ENCODE results near the gene TLR6. TPM values are rescaled to one million over a fixed set of nuclear protein-coding genes. Genes with fewer than 3 reads are reported as not detected.

TLR6 gene
- total and polyA plus RNA-seq, 7 experiments from 2014 or later = 1.00 to 8.8 (median 1.9) TPM; not detected in 2

GRCh38 chr4:38784141-38784540 lies 72.5 kb downstream of the TLR6 start:
- CTCF ChIA-PET = interaction anchor here (2.2 to 3.8 kb wide), 2 partner anchors 20 to 25 kb away, joined by 7 to 50 read pairs; partner anchors contain the start of gene TLR1
- no peaks in the 10 kb centered on the region for H3K36me3 ChIP-seq (ENCODE audit: control insufficient read depth in 2 of 3, insufficient read depth in 3 of 3, low read length in 3 of 3)
- no peaks in the 10 kb centered on the region for H3K9me3 ChIP-seq (ENCODE audit: control insufficient read depth in 2 of 3, low read length in 3 of 3)
- Mint-ChIP-seq H3K27ac (no peak overlapping the region), H3K9me3 (peaks cover 0 to 6% (median 0%) of the 10 kb centered on the region in 11 donors), H3K36me3 (peaks cover 0 to 8% (median 0%) of the 10 kb centered on the region in 5 donors), H3K4me3 (no peak overlapping the region), H3K4me1 (peaks cover 0 to 7% (median 6%) of the 10 kb centered on the region in 7 donors), H3K27me3 (peaks cover 0 to 8% (median 0%) of the 10 kb centered on the region in 5 donors)
- POLR2A ChIA-PET = no interaction called here
- H3K4me3 ChIP-seq (ENCODE audit: low read length) = no peak overlapping the region
- intact Hi-C loops (cut with micrococcal nuclease) = no loop called here
- H3K27ac ChIP-seq (ENCODE audit: low read depth, low read length) = no peak overlapping the region
- H3K4me1 ChIP-seq (ENCODE audit: control insufficient read depth in 2 of 2, insufficient read depth in 2 of 2, low read length in 2 of 2) = no peaks in the 10 kb centered on the region
- no peak for DNase-seq
- ATAC-seq = no peak
- H3K27me3 ChIP-seq (ENCODE audit: control insufficient read depth in 2 of 2, insufficient read depth in 2 of 2, low read length in 2 of 2) = no peaks in the 10 kb centered on the region

- no peaks in the 10 kb centered on the region for H3K9me3 ChIP-seq (ENCODE audit: control insufficient read depth in 2 of 3, low read length in 3 of 3)
- no peaks in the 10 kb centered on the region for H3K4me1 ChIP-seq (ENCODE audit: control insufficient read depth in 2 of 2, insufficient read depth in 2 of 2, low read length in 2 of 2)
- ChIA-PET POLR2A (interaction anchor here (0.9 to 1.1 kb wide), 2 partner anchors 23 to 720 kb away, joined by 3 read pairs; no protein-coding TSS in a partner anchor), CTCF (interaction anchor here (0.6 to 3.8 kb wide), 20 partner anchors 8 to 721 kb away, joined by 3 to 50 read pairs (median 6); partner anchors contain the start of gene TLR1)
- Mint-ChIP-seq H3K27me3 (peaks cover 0 to 8% (median 0%) of the 10 kb centered on the region in 5 donors), H3K4me3 (no peak overlapping the region), H3K36me3 (peaks cover 0 to 6% (median 0%) of the 10 kb centered on the region in 5 donors), H3K27ac (no peak overlapping the region), H3K4me1 (peaks cover 0 to 7% (median 6%) of the 10 kb centered on the region in 7 donors), H3K9me3 (peaks cover 0 to 4% (median 0%) of the 10 kb centered on the region in 11 donors)
- no peak overlapping the region for H3K4me3 ChIP-seq (ENCODE audit: low read length)
- DNase-seq = no peak
- no peak overlapping the region for H3K27ac ChIP-seq (ENCODE audit: low read depth, low read length)
- no peaks in the 10 kb centered on the region for H3K36me3 ChIP-seq (ENCODE audit: control insufficient read depth in 2 of 3, insufficient read depth in 3 of 3, low read length in 3 of 3)
- intact Hi-C loops (cut with micrococcal nuclease) = loop anchor here (1.0 to 2.0 kb wide), 6 partner anchors 21 to 721 kb away; partner anchors contain the start of genes TLR1 (in 2 of the 2) and TLR6 (in 2 of the 2)
- H3K27me3 ChIP-seq (ENCODE audit: control insufficient read depth in 2 of 2, insufficient read depth in 2 of 2, low read length in 2 of 2) = no peaks in the 10 kb centered on the region
- ATAC-seq = no peak
Measured at GRCh38 chr4:38783109-38783460, 73.5 kb downstream of the TLR6 start.

GRCh38 chr4:38782452-38783108 lies 74.0 kb downstream of the TLR6 start, which contains the start of gene TLR10:
TLR10 (minus strand) TSS chr4:38782990; CDS start chr4:38775590, 7,400 bp downstream.
- Mint-ChIP-seq H3K4me3 (peak within 1 kb of the TSS in 3 of 10 donors; percentile 3 to 58 (median 49)), H3K27me3 (peaks cover 0 to 8% (median 0%) of the 10 kb centered on the region in 5 donors), H3K4me1 (peaks cover 0 to 7% (median 6%) of the 10 kb centered on the region in 7 donors), H3K36me3 (peaks cover 0 to 1% (median 0%) of the 10 kb centered on the region in 5 donors), H3K27ac (no peak within 1 kb of the TSS), H3K9me3 (no peaks in the 10 kb centered on the region)
- no peaks in the 10 kb centered on the region for H3K4me1 ChIP-seq (ENCODE audit: control insufficient read depth in 2 of 2, insufficient read depth in 2 of 2, low read length in 2 of 2)
- ChIA-PET POLR2A (interaction anchor here (0.9 to 1.1 kb wide), 2 partner anchors 23 to 720 kb away, joined by 3 read pairs; no protein-coding TSS in a partner anchor), CTCF (interaction anchor here (0.6 to 3.8 kb wide), 24 partner anchors 9 to 880 kb away, joined by 3 to 50 read pairs (median 4); partner anchors contain the start of gene TLR1)
- DNase-seq = peak in 7 of 9 donors; percentile 10 to 56 (median 43)
- H3K27ac ChIP-seq (ENCODE audit: low read depth, low read length) = no peak within 1 kb of the TSS
- H3K9me3 ChIP-seq (ENCODE audit: control insufficient read depth in 2 of 3, low read length in 3 of 3) = no peaks in the 10 kb centered on the region
- no peaks in the 10 kb centered on the region for H3K36me3 ChIP-seq (ENCODE audit: control insufficient read depth in 2 of 3, insufficient read depth in 3 of 3, low read length in 3 of 3)
- H3K4me3 ChIP-seq (ENCODE audit: low read length) = no peak within 1 kb of the TSS
- intact Hi-C loops (cut with micrococcal nuclease) = loop anchor here (1.0 to 2.0 kb wide), 6 partner anchors 22 to 720 kb away; partner anchors contain the start of genes TLR1 (in 2 of the 2) and TLR6 (in 2 of the 2)
- peak; percentile 79 for ATAC-seq
- H3K27me3 ChIP-seq (ENCODE audit: control insufficient read depth in 2 of 2, insufficient read depth in 2 of 2, low read length in 2 of 2) = no peaks in the 10 kb centered on the region

- Mint-ChIP-seq H3K4me3 (no peak overlapping the region), H3K4me1 (peaks cover 0 to 7% (median 6%) of the 10 kb centered on the region in 7 donors), H3K36me3 (peaks cover 0 to 4% (median 3%) of the 10 kb centered on the region in 5 donors), H3K9me3 (peaks cover 0 to 4% (median 0%) of the 10 kb centered on the region in 11 donors), H3K27ac (no peak overlapping the region), H3K27me3 (peaks cover 0 to 12% (median 0%) of the 10 kb centered on the region in 5 donors)
- Histone ChIP-seq H3K36me3 (ENCODE audit: control insufficient read depth in 2 of 3, insufficient read depth in 3 of 3, low read length in 3 of 3) (no peaks in the 10 kb centered on the region), H3K4me1 (ENCODE audit: control insufficient read depth in 2 of 2, insufficient read depth in 2 of 2, low read length in 2 of 2) (no peaks in the 10 kb centered on the region), H3K27ac (ENCODE audit: low read depth, low read length) (no peak overlapping the region), H3K4me3 (ENCODE audit: low read length) (no peak overlapping the region), H3K9me3 (ENCODE audit: control insufficient read depth in 2 of 3, low read length in 3 of 3) (no peaks in the 10 kb centered on the region), H3K27me3 (ENCODE audit: control insufficient read depth in 2 of 2, insufficient read depth in 2 of 2, low read length in 2 of 2) (no peaks in the 10 kb centered on the region)
- DNase-seq (no peak), ATAC-seq (no peak)
- ChIA-PET POLR2A (interaction anchor here (0.5 kb wide), 1 partner anchor 94 kb away, joined by 3 read pairs; no protein-coding TSS in a partner anchor), CTCF (interaction anchor here (0.9 to 3.8 kb wide), 13 partner anchors 10 to 879 kb away, joined by 3 to 50 read pairs (median 7); partner anchors contain the start of gene TLR1)
- intact Hi-C loops (cut with micrococcal nuclease) = loop anchor here in 1 of 2 donors (2.0 kb wide), 1 partner anchor 75 kb away; the partner anchor contains the start of gene TLR6
Measured at GRCh38 chr4:38781854-38782261, 74.8 kb downstream of the TLR6 start.

GRCh38 chr4:38780833-38781484 lies 75.7 kb downstream of the TLR6 start:
- Histone ChIP-seq H3K4me1 (ENCODE audit: control insufficient read depth in 2 of 2, insufficient read depth in 2 of 2, low read length in 2 of 2) (no peaks in the 10 kb centered on the region), H3K9me3 (ENCODE audit: control insufficient read depth in 2 of 3, low read length in 3 of 3) (no peaks in the 10 kb centered on the region), H3K27ac (ENCODE audit: low read depth, low read length) (no peak overlapping the region), H3K27me3 (ENCODE audit: control insufficient read depth in 2 of 2, insufficient read depth in 2 of 2, low read length in 2 of 2) (no peaks in the 10 kb centered on the region), H3K36me3 (ENCODE audit: control insufficient read depth in 2 of 3, insufficient read depth in 3 of 3, low read length in 3 of 3) (no peaks in the 10 kb centered on the region), H3K4me3 (ENCODE audit: low read length) (no peak overlapping the region)
- Mint-ChIP-seq H3K9me3 (peaks cover 0 to 4% (median 0%) of the 10 kb centered on the region in 11 donors), H3K36me3 (peaks cover 0 to 7% (median 2%) of the 10 kb centered on the region in 5 donors), H3K27ac (no peak overlapping the region), H3K4me3 (no peak overlapping the region), H3K4me1 (peaks cover 0 to 7% (median 5%) of the 10 kb centered on the region in 7 donors), H3K27me3 (peaks cover 0 to 13% (median 0%) of the 10 kb centered on the region in 5 donors)
- CTCF ChIA-PET = interaction anchor here (1.4 to 3.8 kb wide), 7 partner anchors 10 to 719 kb away, joined by 5 to 50 read pairs (median 11); partner anchors contain the start of gene TLR1
- intact Hi-C loops (cut with micrococcal nuclease) = no loop called here
- no peak for DNase-seq
- POLR2A ChIA-PET = interaction anchor here (0.5 kb wide), 1 partner anchor 95 kb away, joined by 3 read pairs; no protein-coding TSS in a partner anchor
- ATAC-seq = no peak

- DNase-seq = no peak
- no peaks in the 10 kb centered on the region for H3K4me1 ChIP-seq (ENCODE audit: control insufficient read depth in 2 of 2, insufficient read depth in 2 of 2, low read length in 2 of 2)
- no peaks in the 10 kb centered on the region for H3K9me3 ChIP-seq (ENCODE audit: control insufficient read depth in 2 of 3, low read length in 3 of 3)
- POLR2A ChIA-PET = interaction anchor here (0.5 kb wide), 1 partner anchor 206 kb away, joined by 3 read pairs; no protein-coding TSS in a partner anchor
- Mint-ChIP-seq H3K27ac (no peak overlapping the region), H3K9me3 (peaks cover 0 to 6% (median 2%) of the 10 kb centered on the region in 11 donors), H3K4me1 (peaks cover 0 to 7% (median 5%) of the 10 kb centered on the region in 7 donors), H3K27me3 (peaks cover 0 to 15% (median 0%) of the 10 kb centered on the region in 5 donors), H3K36me3 (peaks cover 0 to 9% (median 2%) of the 10 kb centered on the region in 5 donors), H3K4me3 (no peak overlapping the region)
- H3K27ac ChIP-seq (ENCODE audit: low read depth, low read length) = no peak overlapping the region
- H3K27me3 ChIP-seq (ENCODE audit: control insufficient read depth in 2 of 2, insufficient read depth in 2 of 2, low read length in 2 of 2) = no peaks in the 10 kb centered on the region
- ATAC-seq = no peak
- no peaks in the 10 kb centered on the region for H3K36me3 ChIP-seq (ENCODE audit: control insufficient read depth in 2 of 3, insufficient read depth in 3 of 3, low read length in 3 of 3)
- CTCF ChIA-PET = interaction anchor here (0.5 to 3.2 kb wide), 5 partner anchors 12 to 215 kb away, joined by 3 to 22 read pairs (median 3); partner anchors contain the start of gene TLR1
- intact Hi-C loops (cut with micrococcal nuclease) = no loop called here
- no peak overlapping the region for H3K4me3 ChIP-seq (ENCODE audit: low read length)
Measured at GRCh38 chr4:38779790-38780189, 76.8 kb downstream of the TLR6 start.

Data from naive thymus-derived CD4-positive, alpha-beta T cell (primary cell).